ENCODE data around the gene PLOD3. TPM values are rescaled to one million over a fixed set of nuclear protein-coding genes. Genes with fewer than 3 reads are reported as not detected.

The PLOD3 gene
- total RNA-seq, 1 experiment from 2014 or later = 74.5 TPM

- H3K9me3 Mint-ChIP-seq = no peaks in the 10 kb centered on the region
- Histone ChIP-seq H3K56ac (ENCODE audit: insufficient read length, low read depth, low read length) (no peak overlapping the region), H3K27me3 (ENCODE audit: insufficient read depth, low read length) (no peaks in the 10 kb centered on the region), H3T11ph (ENCODE audit: low read length) (no peak overlapping the region), H2BK12ac (ENCODE audit: insufficient read length, low read depth, low read length) (no peak overlapping the region), H2BK15ac (ENCODE audit: low read depth, low read length) (no peak overlapping the region), H3K79me1 (ENCODE audit: insufficient read depth, low read depth, low read length, poor library complexity, severe bottlenecking) (no peaks in the 10 kb centered on the region), H4K91ac (ENCODE audit: insufficient read length, low read depth, low read length) (no peak overlapping the region), H3K9me3 (ENCODE audit: control insufficient read depth, low read depth, low read length) (no peaks in the 10 kb centered on the region), H4K5ac (ENCODE audit: insufficient read length, low read depth, low read length) (no peak overlapping the region), H3K14ac (ENCODE audit: insufficient read depth, low read length) (no peak overlapping the region), H2BK5ac (ENCODE audit: insufficient read length, low read length) (no peak overlapping the region), H3K4me2 (ENCODE audit: insufficient read depth, insufficient read length, low read length) (peak overlapping the region; percentile 23), H3K4me1 (ENCODE audit: insufficient read depth, low read length) (no peaks in the 10 kb centered on the region; the same call in 1 of the 2 replicates), H4K8ac (replicated peaks; ENCODE audit: insufficient read length, low read depth, low read length) (no peak overlapping the region), H3K18ac (ENCODE audit: insufficient read length, low read depth, low read length) (no peak overlapping the region), H3K79me2 (ENCODE audit: insufficient read depth, low read length) (no peaks in the 10 kb centered on the region), H3K9ac (ENCODE audit: extremely low read depth, insufficient read length, low read length) (no peak overlapping the region), H2BK20ac (ENCODE audit: low read depth, low read length, poor library complexity, severe bottlenecking) (no peak overlapping the region), H4K20me1 (ENCODE audit: control insufficient read depth, insufficient read depth, insufficient read length) (no peaks in the 10 kb centered on the region), H2BK120ac (ENCODE audit: low read depth, low read length, poor library complexity, severe bottlenecking) (no peak overlapping the region), H3K27ac (ENCODE audit: insufficient read length, low read depth, low read length) (no peak overlapping the region), H3K23me2 (ENCODE audit: insufficient read length, low read depth, low read length, poor library complexity, severe bottlenecking) (peaks cover 3% of the 10 kb centered on the region), H3K4ac (ENCODE audit: low read depth, low read length) (no peak overlapping the region), H2AFZ (ENCODE audit: low read length) (no peak overlapping the region), H3K23ac (ENCODE audit: insufficient read length, low read depth, low read length) (no peak overlapping the region), H2AK5ac (ENCODE audit: insufficient read length, low read length) (no peak overlapping the region)
- WGBS (ENCODE audit: extremely low coverage, insufficient read length, low lambda C conversion rate) = no CpG with 5 or more reads among the region's 5 CpGs
- H3K4me3 Mint-ChIP-seq = peak overlapping the region in 1 of 2 experiments; percentile 44; a peak in 2 of 5 replicates
- TF ChIP-seq, protein P1, sequence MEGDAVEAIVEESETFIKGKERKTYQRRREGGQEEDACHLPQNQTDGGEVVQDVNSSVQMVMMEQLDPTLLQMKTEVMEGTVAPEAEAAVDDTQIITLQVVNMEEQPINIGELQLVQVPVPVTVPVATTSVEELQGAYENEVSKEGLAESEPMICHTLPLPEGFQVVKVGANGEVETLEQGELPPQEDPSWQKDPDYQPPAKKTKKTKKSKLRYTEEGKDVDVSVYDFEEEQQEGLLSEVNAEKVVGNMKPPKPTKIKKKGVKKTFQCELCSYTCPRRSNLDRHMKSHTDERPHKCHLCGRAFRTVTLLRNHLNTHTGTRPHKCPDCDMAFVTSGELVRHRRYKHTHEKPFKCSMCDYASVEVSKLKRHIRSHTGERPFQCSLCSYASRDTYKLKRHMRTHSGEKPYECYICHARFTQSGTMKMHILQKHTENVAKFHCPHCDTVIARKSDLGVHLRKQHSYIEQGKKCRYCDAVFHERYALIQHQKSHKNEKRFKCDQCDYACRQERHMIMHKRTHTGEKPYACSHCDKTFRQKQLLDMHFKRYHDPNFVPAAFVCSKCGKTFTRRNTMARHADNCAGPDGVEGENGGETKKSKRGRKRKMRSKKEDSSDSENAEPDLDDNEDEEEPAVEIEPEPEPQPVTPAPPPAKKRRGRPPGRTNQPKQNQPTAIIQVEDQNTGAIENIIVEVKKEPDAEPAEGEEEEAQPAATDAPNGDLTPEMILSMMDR (conservative IDR thresholded peaks at IDR 0.05) = no peak
- no peak for DNase-seq
- peaks cover 0 to 15% (median 7%) of the 10 kb centered on the region in 3 experiments; a peak in 4 of 7 replicates for H3K36me3 Mint-ChIP-seq (ENCODE audit: insufficient read depth in 1 of 3, low read depth in 3 of 3)
- peaks cover 12% of the 10 kb centered on the region for H3K27me3 Mint-ChIP-seq (ENCODE audit: low read depth)
- H3K27ac Mint-ChIP-seq = no peak overlapping the region
- H3K4me1 Mint-ChIP-seq = peaks cover 14 to 19% of the 10 kb centered on the region in 2 experiments
Observed at GRCh38 chr7:101202603-101202918, 14.8 kb downstream of the PLOD3 start.

All from H9 (cell line).